ENCODE measurements around the gene NPB.

The NPB gene

DNA sequence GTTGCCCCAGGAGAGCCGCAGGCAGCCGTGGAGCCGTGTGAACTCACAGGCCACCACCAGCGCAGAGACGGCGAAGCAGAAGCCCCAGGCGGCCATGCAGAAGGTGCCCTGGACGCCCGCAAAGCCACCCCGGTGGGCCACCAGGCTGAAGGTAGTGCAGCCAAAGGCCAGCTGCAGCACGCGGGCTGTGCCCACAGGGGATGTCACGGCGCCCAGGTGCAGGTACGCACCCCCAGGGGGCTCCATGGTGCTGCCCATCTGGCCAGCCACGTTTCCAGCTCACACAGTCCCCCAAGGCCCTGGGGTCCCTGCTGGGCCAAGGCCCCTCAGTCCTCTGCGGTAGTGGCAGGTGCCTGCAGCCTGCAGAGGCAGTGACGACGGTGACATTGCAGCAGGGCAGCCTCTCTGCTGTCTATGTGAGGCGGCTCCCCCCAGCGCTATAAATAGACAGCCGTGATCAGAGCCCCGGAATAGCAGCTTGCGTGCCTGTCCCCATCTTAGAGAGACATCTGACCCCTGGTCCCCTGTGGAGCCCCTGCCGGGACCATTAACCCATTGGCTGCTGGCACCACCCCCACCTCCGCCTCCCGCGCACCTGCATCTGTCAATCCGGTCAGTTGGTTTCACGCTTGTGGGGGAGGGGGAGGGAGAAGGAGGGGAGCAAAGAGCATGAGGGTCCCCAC is 39.6 kb downstream of the NPB start:
- DNase-seq = no peak

DNA sequence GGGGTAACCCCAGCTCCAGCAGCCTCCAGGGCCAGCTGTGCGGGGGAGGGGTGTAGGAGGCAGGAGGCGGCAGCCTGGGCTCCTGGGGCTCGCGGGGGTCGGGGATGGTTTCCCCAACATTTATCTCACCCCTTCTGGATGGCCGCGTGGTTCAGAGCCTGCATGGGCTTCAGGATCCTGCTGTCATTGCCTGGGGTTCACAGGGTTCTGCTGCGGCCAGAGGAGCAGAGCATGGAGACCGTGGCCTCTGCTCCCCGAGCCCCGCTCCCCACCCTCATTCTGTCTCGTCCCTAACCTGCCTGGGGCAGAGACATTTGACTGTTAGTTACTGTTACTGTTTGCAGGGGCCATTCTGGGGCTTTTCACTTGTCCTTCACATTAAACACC is 40.1 kb downstream of the NPB start:
- DNase-seq = no peak

- no peak for DNase-seq
Observed at GRCh38 chr17:81944858-81945257, 42.8 kb downstream of the NPB start.

- no peak for DNase-seq
Observed at GRCh38 chr17:81947189-81947588, 45.2 kb downstream of the NPB start, which contains the start of gene MYADML2. MYADML2 (minus strand) TSS chr17:81947233; CDS start chr17:81941741, 5,492 bp downstream.

- DNase-seq = no peak
Observed at GRCh38 chr17:81948635-81949378, 46.8 kb downstream of the NPB start.

DNA sequence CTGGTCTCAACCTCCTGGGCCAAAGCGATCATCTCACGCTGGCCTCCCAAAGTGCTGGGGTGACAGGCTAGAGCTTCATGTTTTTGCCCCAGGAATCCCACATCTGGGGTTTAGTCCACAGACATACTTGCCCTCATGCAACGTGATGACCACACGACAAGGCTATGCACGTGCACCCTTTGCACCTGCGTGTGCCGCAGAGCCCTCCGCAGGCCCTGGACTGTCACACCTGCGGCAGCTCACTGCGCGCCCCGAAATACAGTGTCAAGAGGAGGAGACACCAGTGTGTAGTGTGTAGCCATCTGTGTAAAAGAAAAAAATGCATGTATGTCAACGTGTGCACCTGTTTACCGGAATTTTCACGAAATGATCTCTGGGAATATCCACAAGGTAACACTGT is 48.5 kb downstream of the NPB start:
- DNase-seq = no peak

DNA sequence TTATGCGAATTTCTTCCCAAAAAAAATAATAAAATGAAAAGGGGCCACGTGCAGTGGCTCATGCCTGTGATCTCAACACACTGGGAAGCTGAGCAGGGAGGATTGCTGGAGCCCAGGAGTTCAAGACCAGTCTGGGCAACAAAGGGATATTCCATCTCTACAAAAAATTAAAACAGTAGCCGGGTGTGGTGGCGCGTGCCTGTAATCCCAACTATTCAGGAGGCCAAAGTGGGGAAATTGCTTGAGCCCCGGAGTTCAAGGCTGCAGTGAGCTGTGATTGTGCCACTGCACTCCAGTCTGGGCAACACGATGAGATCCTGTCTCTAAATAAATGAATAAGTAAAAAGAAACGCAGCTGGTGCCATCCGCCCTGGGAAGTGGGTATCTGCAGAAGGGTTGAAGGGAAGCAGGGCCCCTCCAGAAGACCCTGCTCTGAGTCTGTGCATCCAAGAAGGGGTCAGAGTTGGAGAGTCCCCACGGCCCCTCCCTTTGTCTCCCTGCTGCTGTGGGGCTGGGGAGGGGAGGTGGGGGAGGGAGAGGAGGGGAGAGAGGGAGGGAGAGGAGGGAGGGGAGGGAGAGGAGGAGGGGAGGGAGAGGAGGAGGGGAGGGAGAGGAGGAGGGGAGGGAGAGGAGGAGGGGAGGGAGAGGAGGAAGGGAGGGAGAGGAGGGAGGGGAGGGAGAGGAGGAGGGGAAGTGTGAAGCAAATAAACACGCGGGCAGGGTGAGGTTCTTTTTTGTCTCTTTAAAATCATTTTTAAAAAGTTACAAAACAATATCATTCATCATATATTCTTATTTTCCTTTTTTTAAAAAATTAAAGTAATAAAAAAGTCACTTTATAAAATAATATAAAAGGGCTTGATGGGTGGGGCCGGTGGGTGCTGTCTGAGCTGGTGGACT is 50.0 kb downstream of the NPB start:
- no peak for DNase-seq

Data from inflammatory macrophage (primary cell).